ENCODE results near the gene CENPK.
"Not testable (repeated sequence)": the region's sequence is repeated elsewhere in the genome, so short reads cannot be mapped to it uniquely, and the experiment has no call there.

The CENPK gene

DNA sequence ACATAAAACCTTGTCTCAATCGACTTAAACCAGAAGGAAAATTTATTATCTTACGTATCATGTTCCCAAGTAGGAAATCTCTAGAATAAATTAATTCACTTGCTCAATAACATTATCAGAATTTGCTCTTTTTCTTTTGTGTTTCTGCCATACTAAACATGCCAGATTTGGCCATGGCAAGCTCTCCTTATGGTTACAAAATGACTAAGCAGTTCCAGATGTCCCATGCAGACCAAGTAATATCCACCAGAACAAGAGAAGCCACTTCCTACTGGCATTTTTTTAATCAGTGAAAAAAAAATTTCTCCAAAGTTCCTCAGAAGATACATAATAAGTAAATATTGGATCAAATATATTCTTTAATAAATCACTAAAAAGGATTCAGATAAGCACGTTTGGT, 56.0 kb downstream of the CENPK start:
- no peak for DNase-seq (ENCODE audit: low read depth)

DNA sequence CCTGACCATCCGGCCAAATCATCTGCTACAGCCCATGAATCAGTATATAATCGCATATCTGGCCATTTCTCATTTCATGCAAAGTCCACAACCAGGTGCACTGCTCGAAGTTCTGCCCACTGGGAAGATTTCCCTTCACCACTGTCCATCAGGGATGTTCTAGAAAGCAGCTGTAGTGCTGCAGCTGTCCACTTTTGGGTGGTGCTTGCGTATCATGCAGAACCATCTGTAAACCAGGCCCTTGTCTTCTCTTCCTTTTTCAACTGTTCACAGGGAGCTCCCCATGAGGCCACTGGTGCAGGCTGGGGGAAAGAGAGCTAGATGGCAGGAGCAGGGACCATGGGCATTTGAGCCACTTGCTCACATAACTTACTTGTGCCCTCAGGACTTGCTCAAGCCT, 73.8 kb downstream of the CENPK start:
- DNase-seq (ENCODE audit: low read depth), result no peak

DNA sequence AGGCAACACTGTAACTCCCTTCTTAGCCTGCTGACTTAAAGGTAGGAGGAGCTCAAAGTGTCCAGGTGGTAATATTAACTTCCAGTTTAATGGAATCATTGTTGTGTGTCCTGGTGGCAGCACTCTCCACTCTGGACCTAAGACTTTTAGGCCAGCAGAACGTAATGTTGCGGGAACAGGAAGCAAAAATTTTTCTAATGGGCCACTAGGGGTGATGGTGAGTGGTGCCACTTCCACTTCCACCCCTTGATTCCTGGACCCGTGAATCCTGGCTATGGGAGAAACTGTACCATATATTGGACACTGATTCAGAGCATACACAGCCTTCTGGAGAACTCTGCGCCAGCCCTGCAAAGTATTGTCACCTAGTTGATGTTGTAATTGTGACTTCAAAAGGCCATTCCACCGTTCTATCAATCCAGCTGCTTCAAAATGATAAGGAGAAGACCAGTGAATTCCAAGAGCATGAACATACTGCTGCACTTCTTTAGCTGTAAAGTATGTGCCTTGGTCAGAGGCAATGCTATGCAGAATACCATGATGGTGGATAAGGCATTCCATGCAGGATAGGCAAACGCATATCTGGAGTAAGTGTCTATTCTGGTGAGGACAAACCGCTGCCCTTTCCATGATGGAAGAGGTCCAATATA, 74.8 kb downstream of the CENPK start:
- not testable (repeated sequence) for DNase-seq (ENCODE audit: low read depth)

DNA sequence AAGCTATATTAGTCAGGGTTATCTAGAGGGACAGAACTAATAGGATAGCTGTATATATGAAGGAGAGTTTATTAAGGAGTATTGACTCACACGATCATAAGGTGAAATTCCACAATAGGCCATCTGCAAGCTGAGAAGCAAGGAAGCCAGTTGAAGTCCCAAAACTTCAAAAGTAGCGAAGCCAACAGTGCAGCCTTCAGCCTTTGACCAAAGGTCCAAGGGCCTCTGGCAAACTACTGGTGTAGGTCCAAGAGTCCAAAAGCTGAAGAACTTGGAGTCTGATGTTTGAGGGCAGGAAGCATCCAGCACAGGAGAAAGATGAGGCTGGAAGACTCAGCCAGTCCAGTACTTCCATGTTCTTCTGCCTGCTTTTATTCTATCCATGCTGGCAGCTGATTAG, 76.2 kb downstream of the CENPK start:
- DNase-seq (ENCODE audit: low read depth), result not testable (repeated sequence)

DNA sequence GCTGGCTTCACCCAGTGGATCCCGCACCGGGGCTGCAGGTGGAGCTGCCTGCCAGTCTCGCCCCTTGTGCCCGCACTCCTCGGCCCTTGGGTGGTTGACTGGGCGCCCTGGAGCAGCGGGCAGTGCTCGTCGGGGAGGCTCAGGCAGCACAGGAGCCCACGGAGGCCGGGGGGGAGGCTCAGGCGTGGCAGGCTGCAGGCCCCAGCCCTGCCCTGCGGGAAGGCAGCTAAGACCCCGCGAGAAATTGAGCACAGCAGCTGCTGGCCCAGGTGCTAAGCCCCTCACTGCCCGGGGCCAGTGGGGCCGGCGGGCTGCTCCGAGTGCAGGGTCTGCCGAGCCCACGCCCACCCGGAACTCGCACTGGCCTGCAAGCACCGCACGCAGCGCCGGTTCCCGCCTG, 77.6 kb downstream of the CENPK start:
- no peak for DNase-seq (ENCODE audit: low read depth)

DNA sequence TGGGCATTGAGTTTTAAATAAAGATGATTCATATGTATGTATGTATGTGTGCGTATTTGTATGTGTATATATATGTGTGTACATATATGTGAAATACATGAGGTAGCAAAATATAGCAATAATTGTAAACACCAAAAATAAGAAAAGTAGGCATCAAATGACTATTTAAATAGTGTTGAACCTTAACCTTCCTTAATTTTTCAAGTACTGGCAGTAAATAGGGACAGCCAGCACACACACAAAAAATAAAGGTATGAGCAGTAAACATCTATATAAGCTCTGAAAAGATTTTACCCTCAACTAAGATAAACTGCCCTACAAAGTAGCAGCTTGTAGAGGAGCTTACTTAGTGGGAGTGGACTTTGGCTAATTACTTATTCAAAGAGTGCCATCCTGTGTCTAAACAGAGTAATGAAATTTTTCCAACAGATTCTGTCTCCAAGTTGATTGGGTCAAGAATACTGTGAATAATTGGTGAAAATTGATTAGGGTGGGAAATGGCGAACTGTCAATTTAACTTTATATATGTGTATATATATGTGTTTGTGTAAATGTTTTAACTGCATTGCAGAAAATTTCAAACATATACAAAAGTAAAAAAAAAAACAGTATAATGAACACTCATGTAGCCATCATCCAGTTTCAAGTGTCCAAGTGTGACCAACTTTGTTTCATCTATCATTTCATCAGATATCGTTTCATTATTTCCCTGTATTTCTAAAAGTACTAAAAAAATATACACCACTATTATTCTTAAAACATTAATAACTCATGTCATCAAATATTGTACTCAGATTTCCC, 79.2 kb downstream of the CENPK start:
- no peak for DNase-seq (ENCODE audit: low read depth)

DNA sequence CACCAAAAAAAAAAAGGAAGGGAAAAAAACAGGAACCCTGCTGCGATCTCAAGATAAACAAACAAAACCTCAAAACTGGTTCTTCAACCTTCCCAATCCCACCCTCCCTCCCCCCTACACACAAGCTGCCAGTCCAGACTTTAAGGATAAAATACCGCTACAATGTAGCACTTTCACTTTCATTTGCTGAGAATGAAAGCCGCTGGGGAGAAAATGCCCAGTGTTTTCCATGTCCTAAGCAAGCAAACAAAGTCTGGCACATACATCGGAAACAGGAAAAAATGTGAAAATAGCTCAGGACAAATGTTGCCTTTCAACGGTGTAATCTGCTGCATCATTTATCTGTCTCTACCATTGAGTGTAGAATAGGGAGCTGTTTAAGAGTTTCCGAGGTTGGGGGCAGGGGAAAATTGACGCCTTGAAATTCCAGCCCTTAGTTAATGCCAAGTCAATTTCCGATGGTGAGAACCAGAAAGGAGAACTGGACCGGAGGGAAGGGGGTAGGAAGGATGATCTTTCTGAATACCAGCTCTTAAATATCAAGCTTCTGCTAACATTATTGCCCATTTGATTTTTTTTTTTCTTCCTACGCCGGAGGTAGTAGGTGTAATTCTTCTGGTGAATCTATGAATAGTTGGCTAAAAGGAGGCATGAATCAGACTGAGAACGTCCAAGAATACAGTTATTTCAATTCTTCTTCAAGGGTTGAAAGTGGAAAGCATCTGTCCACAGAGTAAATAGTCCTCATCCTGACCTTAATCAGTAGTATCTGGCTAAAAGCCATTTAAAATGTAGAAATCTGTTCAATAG, 80.0 kb downstream of the CENPK start:
- no peak for DNase-seq (ENCODE audit: low read depth)

DNA sequence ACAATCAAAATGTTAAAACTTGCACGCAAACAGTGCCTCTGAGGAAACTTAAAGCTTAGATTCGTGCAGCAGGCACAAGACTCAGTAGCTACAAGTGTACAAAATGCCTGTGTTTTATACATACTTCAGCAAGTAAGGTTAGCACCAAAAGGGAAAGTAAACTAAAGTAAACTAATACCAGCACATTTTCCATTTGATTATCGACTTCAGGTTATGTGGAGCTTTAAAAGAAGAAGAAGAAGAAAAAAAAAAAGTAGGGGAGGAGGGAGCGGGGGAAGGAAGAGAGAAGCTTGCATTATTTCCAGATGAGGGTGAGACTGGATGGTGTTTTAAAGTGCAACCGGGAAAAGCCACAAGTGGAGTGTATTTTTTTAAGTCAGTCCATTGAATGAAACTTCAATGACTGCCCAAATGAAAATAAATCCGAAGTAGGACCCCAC, 80.7 kb downstream of the CENPK start:
- DNase-seq (ENCODE audit: low read depth), result no peak

DNA sequence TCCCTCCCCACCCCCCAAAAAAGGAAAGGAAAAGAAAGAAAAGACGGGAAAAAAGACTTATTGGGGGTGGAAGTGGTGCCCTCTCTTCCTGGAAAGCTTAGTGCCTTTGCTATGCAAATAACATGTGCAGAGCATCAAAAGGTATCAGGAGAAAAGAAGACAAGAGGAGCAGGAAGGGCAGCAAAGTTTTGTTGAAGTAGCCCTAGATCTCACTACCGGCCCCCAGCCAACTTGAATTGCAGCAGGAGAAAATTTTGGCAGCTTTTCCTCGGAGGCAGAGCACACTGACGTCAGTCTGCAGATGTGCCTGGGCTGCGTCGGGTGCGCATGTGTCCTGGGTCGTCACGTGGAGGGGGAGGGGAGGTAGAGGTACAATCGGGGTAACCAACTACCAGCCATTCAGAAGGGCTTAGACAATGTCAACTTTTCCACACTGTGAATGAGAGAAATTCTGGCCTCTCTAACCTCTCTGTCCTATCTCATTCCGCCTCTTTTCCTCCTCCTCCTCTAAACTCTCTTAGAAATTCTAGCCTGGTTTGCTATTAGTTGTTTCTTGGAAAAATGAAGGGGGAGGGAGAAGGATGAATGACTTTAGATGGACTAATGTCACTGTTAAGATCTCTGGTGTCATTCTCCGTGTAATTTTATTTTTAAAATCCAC, 81.2 kb downstream of the CENPK start, which contains the start of gene ADAMTS6:
Gene ADAMTS6 (minus strand): TSS at position 286 of the 661 bp plus-strand sequence. CDS start 8,247 bp downstream, outside the sequence.
- peak; percentile 62 for DNase-seq (ENCODE audit: low read depth)

DNA sequence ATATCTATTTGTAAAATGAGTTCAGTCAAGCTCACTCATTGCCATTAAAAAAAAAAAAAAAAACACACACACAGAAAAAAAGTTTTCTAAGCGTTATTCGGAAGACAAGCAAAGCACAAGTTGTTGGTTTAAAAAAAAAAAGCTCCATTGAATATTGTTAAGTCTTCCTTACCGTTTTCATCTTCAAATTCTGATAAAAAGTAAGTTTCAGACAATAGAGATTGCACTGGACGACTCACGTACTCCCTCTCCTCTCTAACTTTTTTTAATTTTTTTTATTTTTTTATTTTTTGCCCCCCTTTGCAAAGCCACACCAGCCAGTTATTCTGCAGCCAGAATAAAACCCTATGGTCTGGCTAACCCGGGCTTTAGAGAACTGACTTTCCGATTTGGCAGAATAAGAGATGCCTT, 81.8 kb downstream of the CENPK start:
- DNase-seq (ENCODE audit: low read depth), result no peak

DNA sequence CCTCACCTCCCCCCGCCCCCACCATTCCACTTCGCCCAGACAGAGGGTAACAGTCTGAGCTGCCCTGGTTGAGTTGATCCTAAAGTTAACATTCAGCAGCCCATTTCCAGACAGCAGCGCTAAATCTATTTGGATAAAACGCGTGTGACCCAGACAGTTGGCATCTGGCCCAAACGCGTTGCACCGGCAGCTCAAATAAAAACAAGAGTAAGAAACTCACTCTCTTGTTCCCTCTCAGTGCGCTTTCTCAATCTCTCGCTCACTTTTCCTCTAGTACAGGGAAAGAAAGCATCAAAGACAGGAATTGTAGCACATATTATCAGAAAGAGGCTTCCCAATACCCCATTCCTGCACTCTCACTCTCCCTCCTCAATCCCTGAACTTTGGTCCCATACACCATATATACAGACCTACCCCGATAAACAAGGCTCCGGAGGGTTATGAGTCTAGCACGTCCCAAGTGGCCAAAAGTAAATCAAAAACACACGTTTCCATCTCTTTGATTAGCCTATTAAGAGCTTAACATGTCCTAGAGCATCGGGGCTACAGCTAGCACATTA, 82.6 kb downstream of the CENPK start:
- no peak for DNase-seq (ENCODE audit: low read depth)

DNA sequence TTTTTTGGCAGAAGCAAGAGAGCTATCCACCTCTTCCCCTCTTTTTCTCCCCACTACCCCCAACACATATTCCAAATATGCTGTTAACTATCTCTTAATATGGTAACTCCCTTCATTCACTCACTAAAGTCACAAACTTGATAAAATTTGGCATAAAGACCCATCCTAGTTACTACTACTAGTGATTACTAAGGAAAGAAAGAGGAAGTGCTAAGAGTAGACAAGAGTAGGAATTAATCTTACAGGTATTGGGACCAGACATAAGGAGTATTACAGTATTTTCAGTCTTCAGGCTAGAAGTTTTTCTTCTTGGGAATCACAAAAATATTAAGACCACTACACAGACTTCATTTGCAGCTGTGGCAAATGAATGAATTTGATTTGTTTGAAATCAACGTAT, 83.4 kb downstream of the CENPK start:
- no peak for DNase-seq (ENCODE audit: low read depth)

DNA sequence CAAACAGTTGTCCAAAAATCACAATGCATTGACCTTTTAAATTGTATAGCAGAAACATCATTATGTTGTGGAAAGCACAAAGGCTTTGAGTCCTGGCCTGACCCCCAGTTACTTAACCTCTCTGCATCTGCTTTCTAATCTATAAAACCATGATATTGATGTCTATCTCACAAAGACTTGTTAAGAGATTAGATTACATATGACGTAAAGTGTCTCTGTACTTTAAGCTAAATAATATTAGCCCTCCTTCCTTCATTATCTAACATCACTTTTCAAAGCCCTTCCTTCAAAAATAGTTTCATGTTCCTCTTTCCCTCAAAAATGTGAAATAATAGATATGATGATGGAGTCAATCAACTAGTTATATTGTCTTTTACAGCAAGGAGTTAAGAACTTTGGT, 84.6 kb downstream of the CENPK start:
- DNase-seq (ENCODE audit: low read depth), result no peak

DNA sequence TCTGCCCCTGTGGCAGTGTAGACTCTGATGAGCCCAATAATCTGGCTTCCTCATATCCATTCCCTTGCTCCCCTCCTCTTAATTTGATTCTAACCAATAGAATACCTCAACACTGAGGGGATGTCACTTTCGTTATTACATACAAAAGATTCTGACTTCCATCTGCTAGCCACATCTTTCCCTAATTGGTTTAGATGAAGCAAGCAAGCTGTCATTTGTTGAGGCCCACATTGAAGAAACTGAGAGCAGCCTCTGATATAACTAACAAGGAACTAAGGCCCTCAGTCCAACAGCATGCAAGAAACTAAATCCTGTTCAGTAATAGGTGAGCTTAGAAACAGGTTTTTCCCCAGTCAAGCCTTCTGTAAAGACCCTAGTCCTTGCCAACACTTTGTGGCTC, 87.1 kb downstream of the CENPK start:
- no peak for DNase-seq (ENCODE audit: low read depth)

DNA sequence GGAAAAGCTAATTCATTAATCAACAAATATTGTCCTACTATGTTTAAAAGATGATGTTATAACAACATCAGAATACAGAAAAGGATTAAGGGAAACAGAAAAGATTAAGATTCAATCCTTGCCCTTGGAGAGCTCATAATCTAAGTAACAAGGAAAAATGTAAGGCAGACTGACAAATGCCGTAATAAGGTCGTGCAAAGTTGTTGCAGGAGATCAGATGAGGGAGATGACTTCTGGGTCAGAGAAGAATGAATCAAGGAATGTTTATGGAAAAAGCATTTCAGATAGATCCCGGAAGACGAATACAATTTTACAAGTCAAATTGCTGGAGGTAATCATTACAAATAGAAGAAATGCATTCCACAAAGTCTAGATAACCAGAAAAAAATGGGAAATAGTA, 87.6 kb downstream of the CENPK start:
- DNase-seq (ENCODE audit: low read depth), result no peak

DNA sequence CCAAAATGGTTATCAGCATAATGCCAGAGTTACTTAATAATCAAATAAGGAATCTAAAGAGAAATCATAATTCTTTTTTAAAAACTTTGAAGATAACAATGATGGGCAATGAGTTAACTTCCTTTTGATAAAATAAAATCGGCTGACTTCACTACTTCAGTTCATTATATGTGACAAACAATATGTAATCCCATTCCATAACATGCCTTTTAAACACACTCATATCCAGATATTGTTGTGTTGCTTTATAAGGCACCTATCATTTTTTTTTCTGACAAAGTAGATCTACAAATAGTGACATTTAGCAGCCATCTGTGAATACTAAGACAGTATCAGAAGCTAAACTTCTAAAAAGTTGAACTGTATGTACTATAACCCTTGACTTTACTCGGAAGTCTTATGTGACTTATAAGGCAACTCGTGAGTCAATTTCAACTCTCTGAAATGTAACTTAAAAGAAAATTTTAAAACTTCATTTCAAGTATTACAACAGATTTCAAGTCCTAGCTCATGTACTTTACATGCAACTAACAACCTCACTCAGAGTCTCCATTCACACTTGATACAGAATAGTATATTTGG, 88.7 kb downstream of the CENPK start:
- DNase-seq (ENCODE audit: low read depth), result no peak

DNA sequence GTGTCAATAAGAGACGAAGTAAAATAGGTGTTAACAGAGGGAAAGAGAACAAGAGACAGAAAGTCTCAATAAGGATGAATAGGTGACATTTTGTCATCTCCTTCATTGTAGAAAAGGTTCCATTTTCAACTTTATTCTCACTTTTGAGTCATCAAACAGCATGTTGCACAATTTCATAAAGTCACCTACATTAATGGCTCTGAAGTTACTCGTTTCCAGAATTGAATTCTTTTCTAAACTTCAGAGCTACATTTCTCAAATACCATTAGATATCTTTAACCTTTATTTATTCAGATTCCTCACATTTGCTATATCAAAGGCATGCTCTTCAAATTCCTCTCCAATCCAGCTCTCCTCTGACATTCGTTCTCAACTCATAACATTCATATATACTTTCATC, 94.3 kb downstream of the CENPK start:
- DNase-seq (ENCODE audit: low read depth), result no peak
